Mucosa of rectum (tissue), 2 donors: ENCODE measurements around the gene ARMH1.

Experiments used
- H3K27ac ChIP-seq, 2 donors: one replicate each; pipeline ENCODE4 v1.7.0; 2013; ENCODE audit warnings: inconsistent platforms in 2 of 2, low read depth in 2 of 2, low read length in 2 of 2
- H3K27me3 ChIP-seq, 2 donors: one replicate each; pipeline ENCODE4 v1.7.0; 2013; ENCODE audit warnings: low read length in 2 of 2; ENCODE audit not compliant: control insufficient read depth in 2 of 2, insufficient read depth in 2 of 2
- H3K36me3 ChIP-seq, 2 donors: one replicate each; pipeline ENCODE4 v1.7.0; 2013; ENCODE audit warnings: low read length in 2 of 2; ENCODE audit not compliant: control insufficient read depth in 2 of 2, insufficient read depth in 2 of 2
- H3K4me1 ChIP-seq, 2 donors: one replicate each; pipeline ENCODE4 v1.7.0; 2013; ENCODE audit warnings: low read length in 2 of 2, mild to moderate bottlenecking in 1 of 2; ENCODE audit not compliant: control insufficient read depth in 2 of 2, insufficient read depth in 2 of 2
- H3K4me3 ChIP-seq, 2 donors: one replicate each; pipeline ENCODE4 v1.7.0; 2013; ENCODE audit warnings: low read length in 2 of 2
- H3K9ac ChIP-seq, 2 donors: one replicate each; pipeline ENCODE4 v1.7.0; 2013; ENCODE audit warnings: low read length in 2 of 2, low read depth in 1 of 2, mild to moderate bottlenecking in 1 of 2
- H3K9me3 ChIP-seq, 2 donors: one replicate each; pipeline ENCODE4 v1.7.0; 2013; ENCODE audit warnings: low read length in 2 of 2; ENCODE audit not compliant: control insufficient read depth in 2 of 2
- donor health status: healthy.
- donor health status: Normal muscosa, but diverticular disease.

ARMH1 gene

GRCh38 chr1:44636083-44636687 lies 38.3 kb upstream of the ARMH1 start:
- Histone ChIP-seq H3K4me3 (no peak overlapping the region), H3K9me3 (no peaks in the 10 kb centered on the region), H3K36me3 (peaks cover 68 to 70% of the 10 kb centered on the region in 2 donors), H3K27me3 (no peaks in the 10 kb centered on the region), H3K4me1 (peaks cover 10 to 19% of the 10 kb centered on the region in 2 donors), H3K9ac (no peak overlapping the region), H3K27ac (peak overlapping the region in 1 of 2 donors; percentile 21)

GRCh38 chr1:44636688-44637598 lies 37.6 kb upstream of the ARMH1 start:
- Histone ChIP-seq H3K4me1 (peaks cover 10 to 16% of the 10 kb centered on the region in 2 donors), H3K27me3 (no peaks in the 10 kb centered on the region), H3K4me3 (no peak overlapping the region), H3K36me3 (peaks cover 73 to 76% of the 10 kb centered on the region in 2 donors), H3K27ac (peak overlapping the region in 1 of 2 donors; percentile 21), H3K9me3 (no peaks in the 10 kb centered on the region), H3K9ac (no peak overlapping the region)

- no peak overlapping the region for H3K27ac ChIP-seq
- no peaks in the 10 kb centered on the region for H3K9me3 ChIP-seq
- peaks cover 6 to 13% of the 10 kb centered on the region in 2 donors for H3K4me1 ChIP-seq
- H3K4me3 ChIP-seq: no peak overlapping the region
- no peak overlapping the region for H3K9ac ChIP-seq
- peaks cover 80 to 85% of the 10 kb centered on the region in 2 donors for H3K36me3 ChIP-seq
- H3K27me3 ChIP-seq: no peaks in the 10 kb centered on the region
Observed at GRCh38 chr1:44637702-44638411, 36.7 kb upstream of the ARMH1 start.

DNA sequence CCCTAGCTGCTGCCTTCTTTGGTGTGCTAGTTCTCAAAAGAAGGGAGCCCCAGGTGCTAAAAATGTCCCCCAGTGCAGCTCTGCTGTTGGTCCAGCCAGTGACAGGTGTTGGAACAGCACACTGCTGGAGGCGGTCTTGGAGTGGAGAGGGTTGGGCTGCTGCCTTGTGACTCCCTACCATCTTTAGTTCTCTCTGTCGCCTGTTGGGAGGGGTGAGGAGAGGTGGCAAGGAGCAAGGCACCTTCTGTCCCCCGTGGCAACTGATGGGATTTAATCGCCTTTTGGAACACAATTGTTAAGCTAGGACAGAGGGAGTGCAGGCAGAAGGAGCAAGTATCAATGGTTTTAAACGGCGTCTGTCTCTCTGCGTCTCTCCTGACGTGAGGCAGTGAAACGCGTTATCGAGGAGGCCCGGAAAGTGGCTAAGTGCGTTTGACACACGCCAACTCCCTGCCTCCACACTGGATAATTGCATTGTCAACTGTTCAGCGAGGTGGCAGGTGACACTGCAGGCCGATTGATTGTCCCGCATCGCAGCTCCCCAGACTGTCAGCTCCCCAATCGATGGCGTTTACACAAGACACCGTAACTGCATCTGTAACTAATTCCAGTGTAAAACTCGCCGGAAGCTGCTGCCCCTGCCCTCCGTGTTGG lies 34.2 kb upstream of the ARMH1 start:
- Histone ChIP-seq H3K4me1 (no peaks in the 10 kb centered on the region), H3K9me3 (no peaks in the 10 kb centered on the region), H3K36me3 (peaks cover 84 to 93% of the 10 kb centered on the region in 2 donors), H3K27ac (no peak overlapping the region), H3K4me3 (no peak overlapping the region), H3K9ac (no peak overlapping the region), H3K27me3 (no peaks in the 10 kb centered on the region)

DNA sequence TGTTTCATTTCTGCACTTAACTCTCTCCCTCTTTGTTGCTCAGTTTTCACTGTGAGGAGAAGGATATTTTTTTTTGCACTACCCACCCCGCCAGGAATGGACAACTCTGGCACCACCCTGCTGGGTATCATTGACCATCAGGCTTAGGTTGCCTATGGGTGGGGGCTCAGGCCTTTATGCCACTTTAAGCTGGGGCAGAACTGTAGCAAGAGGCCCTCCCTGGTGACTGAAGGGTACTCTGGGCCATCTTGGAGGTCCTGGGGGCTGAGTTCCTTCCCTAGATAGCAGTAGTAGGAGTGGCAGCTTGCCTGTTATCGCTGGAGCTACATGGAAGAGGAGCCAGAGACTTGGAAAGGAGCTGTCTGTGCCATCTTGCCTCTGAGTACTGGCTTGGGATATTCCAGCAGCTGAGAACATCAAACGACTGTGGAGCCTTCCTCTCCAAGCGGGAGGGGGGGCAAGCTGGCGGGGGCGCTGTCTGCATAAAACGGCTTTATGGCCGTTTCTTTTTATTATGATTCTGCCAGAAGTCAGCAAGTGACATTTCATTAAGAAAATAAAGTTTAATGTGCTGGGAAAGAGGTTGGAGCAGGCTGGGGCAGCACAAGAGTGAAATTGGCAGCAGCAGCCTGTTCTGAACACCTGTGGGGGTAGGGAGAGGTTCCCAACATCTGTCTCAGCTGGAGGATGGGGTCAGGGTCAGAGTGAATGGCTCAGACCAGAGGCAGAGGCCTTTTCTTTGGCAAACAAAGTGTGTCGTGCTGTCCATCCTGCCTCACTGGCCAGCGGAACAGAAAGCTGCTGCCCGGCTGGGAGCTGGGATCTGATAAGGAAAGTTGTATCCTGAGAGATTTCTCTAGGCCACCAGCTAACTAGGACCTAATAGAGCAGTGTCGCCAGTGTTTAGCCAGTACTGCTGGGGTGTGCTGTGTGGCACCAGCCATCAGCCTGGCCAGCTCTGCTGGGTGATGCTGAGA lies 33.1 kb upstream of the ARMH1 start:
- no peaks in the 10 kb centered on the region for H3K4me1 ChIP-seq
- H3K27ac ChIP-seq: no peak overlapping the region
- H3K36me3 ChIP-seq: peaks cover 74 to 88% of the 10 kb centered on the region in 2 donors
- no peaks in the 10 kb centered on the region for H3K27me3 ChIP-seq
- H3K4me3 ChIP-seq: no peak overlapping the region
- H3K9ac ChIP-seq: no peak overlapping the region
- no peaks in the 10 kb centered on the region for H3K9me3 ChIP-seq

GRCh38 chr1:44642255-44642654 lies 32.3 kb upstream of the ARMH1 start:
- Histone ChIP-seq H3K36me3 (peaks cover 70 to 83% of the 10 kb centered on the region in 2 donors), H3K9me3 (no peaks in the 10 kb centered on the region), H3K27me3 (no peaks in the 10 kb centered on the region), H3K4me1 (no peaks in the 10 kb centered on the region), H3K27ac (no peak overlapping the region), H3K4me3 (no peak overlapping the region), H3K9ac (no peak overlapping the region)

GRCh38 chr1:44642925-44643324 lies 31.6 kb upstream of the ARMH1 start:
- Histone ChIP-seq H3K36me3 (peaks cover 71 to 83% of the 10 kb centered on the region in 2 donors), H3K4me1 (no peaks in the 10 kb centered on the region), H3K27ac (no peak overlapping the region), H3K27me3 (no peaks in the 10 kb centered on the region), H3K9ac (no peak overlapping the region), H3K4me3 (no peak overlapping the region), H3K9me3 (no peaks in the 10 kb centered on the region)

- no peaks in the 10 kb centered on the region for H3K4me1 ChIP-seq
- no peaks in the 10 kb centered on the region for H3K27me3 ChIP-seq
- no peaks in the 10 kb centered on the region for H3K9me3 ChIP-seq
- H3K27ac ChIP-seq: no peak overlapping the region
- H3K9ac ChIP-seq: no peak overlapping the region
- H3K36me3 ChIP-seq: peaks cover 65 to 79% of the 10 kb centered on the region in 2 donors
- H3K4me3 ChIP-seq: no peak overlapping the region
Observed at GRCh38 chr1:44643721-44644334, 30.7 kb upstream of the ARMH1 start.

GRCh38 chr1:44644806-44645205 lies 29.7 kb upstream of the ARMH1 start:
- Histone ChIP-seq H3K27ac (peak overlapping the region in 1 of 2 donors; percentile 48), H3K9ac (no peak overlapping the region), H3K4me1 (no peaks in the 10 kb centered on the region), H3K27me3 (no peaks in the 10 kb centered on the region), H3K36me3 (peaks cover 65 to 80% of the 10 kb centered on the region in 2 donors), H3K9me3 (no peaks in the 10 kb centered on the region), H3K4me3 (no peak overlapping the region)
